Colonic mucosa (tissue), 4 donors: ENCODE data around the gene EPC2. TPM values are rescaled to one million over a fixed set of nuclear protein-coding genes. Genes with fewer than 3 reads are reported as not detected.

Experiments
- DNase-seq: peaks from one replicate; pipeline ENCODE4 v3.0.0-alpha.2; 2020
- H3K27ac ChIP-seq: fragments of 200-600 bp; one replicate; pipeline ENCODE4 v1.8.0; 2021
- H3K27me3 ChIP-seq: fragments of 200-600 bp; one replicate; pipeline ENCODE4 v1.8.0; 2021
- H3K36me3 ChIP-seq: fragments of 200-600 bp; one replicate; pipeline ENCODE4 v1.8.0; 2021
- H3K4me1 ChIP-seq: fragments of 200-600 bp; one replicate; pipeline ENCODE4 v1.8.0; 2021; ENCODE audit warnings: mild to moderate bottlenecking
- H3K4me3 ChIP-seq: fragments of 200-600 bp; one replicate; pipeline ENCODE4 v1.8.0; 2021
- H3K9ac ChIP-seq, 2 donors: one replicate each; pipeline ENCODE4 v1.7.0; 2013; ENCODE audit warnings: control low read depth in 2 of 2, low read depth in 2 of 2, low read length in 2 of 2
- H3K9me3 ChIP-seq: fragments of 200-600 bp; one replicate; pipeline ENCODE4 v1.8.0; 2021
- intact Hi-C: fragments of 100-400 bp; cut with DNase I; formaldehyde crosslinking; loops from one replicate; pipeline ENCODE4 v1.14.1; 2022
- total RNA-seq, 2 donors: library from RNA; stranded (reverse); fragmentation: NEBNext Ultra II Directional in 1 of 2; extraction: Animal tissue kit (Norgen Biotek cat#: 25700) in 1 of 2; gene quantifications; one replicate each; pipeline ENCODE4 v1.2.1, GENCODE V29; 2021
- TF ChIP-seq, protein P1 (sequence below): fragments of 200-600 bp; IDR thresholded peaks from one replicate; pipeline ENCODE4 v1.8.0; 2022; ENCODE audit warnings: antibody characterized with exemption, mild to moderate bottlenecking
- donor health status: healthy.
- donor health status: DM: no; HTN: no; CAD: no.
- donor health status: DM: no; HTN: no; CAD: no.

The EPC2 gene
- total RNA-seq, 2 donors from 2014 or later: 18.4 to 20.7 TPM

- Histone ChIP-seq H3K27me3 (no peaks in the 10 kb centered on the region), H3K9ac (no peak overlapping the region), H3K4me1 (no peaks in the 10 kb centered on the region), H3K27ac (no peak overlapping the region), H3K9me3 (no peaks in the 10 kb centered on the region), H3K4me3 (no peak overlapping the region), H3K36me3 (no peaks in the 10 kb centered on the region)
- intact Hi-C loops: no loop called here
- TF ChIP-seq, protein P1, sequence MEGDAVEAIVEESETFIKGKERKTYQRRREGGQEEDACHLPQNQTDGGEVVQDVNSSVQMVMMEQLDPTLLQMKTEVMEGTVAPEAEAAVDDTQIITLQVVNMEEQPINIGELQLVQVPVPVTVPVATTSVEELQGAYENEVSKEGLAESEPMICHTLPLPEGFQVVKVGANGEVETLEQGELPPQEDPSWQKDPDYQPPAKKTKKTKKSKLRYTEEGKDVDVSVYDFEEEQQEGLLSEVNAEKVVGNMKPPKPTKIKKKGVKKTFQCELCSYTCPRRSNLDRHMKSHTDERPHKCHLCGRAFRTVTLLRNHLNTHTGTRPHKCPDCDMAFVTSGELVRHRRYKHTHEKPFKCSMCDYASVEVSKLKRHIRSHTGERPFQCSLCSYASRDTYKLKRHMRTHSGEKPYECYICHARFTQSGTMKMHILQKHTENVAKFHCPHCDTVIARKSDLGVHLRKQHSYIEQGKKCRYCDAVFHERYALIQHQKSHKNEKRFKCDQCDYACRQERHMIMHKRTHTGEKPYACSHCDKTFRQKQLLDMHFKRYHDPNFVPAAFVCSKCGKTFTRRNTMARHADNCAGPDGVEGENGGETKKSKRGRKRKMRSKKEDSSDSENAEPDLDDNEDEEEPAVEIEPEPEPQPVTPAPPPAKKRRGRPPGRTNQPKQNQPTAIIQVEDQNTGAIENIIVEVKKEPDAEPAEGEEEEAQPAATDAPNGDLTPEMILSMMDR: no peak
- DNase-seq: no peak
These were observed 100.8 kb downstream of the EPC2 start for GRCh38 chr2:148745151-148745851.

DNA sequence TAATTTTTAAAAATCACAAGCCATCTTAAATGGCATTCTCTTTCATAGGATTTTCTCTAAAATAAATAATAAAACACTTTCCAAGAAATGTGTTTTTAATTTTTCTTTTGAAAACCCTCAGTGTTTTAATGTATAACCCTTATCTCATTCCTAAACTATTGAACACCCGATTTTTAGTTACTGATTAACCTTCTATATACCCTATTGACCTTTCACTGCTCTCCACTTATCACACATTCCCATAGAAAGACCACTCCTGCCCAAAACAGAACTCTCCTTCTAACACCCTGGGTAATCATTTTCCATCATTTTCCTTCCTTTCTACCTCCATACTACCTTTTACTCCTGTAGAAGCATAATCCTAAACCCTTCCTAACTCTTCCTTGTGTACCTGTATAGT is 102.4 kb downstream of the EPC2 start:
- intact Hi-C loops: no loop called here
- no peaks in the 10 kb centered on the region for H3K9me3 ChIP-seq
- no peak for DNase-seq
- no peaks in the 10 kb centered on the region for H3K27me3 ChIP-seq
- TF ChIP-seq, protein P1: no peak
- H3K9ac ChIP-seq: no peak overlapping the region
- no peaks in the 10 kb centered on the region for H3K4me1 ChIP-seq
- H3K36me3 ChIP-seq: no peaks in the 10 kb centered on the region
- no peak overlapping the region for H3K4me3 ChIP-seq
- no peak overlapping the region for H3K27ac ChIP-seq

GRCh38 chr2:148751907-148752306 is 107.4 kb downstream of the EPC2 start:
- Histone ChIP-seq H3K9me3 (no peaks in the 10 kb centered on the region), H3K9ac (no peak overlapping the region), H3K4me1 (no peaks in the 10 kb centered on the region), H3K4me3 (no peak overlapping the region), H3K27ac (no peak overlapping the region), H3K27me3 (no peaks in the 10 kb centered on the region), H3K36me3 (no peaks in the 10 kb centered on the region)
- intact Hi-C loops: no loop called here
- DNase-seq: no peak
- TF ChIP-seq, protein P1: no peak

GRCh38 chr2:148752977-148753376 is 108.4 kb downstream of the EPC2 start:
- Histone ChIP-seq H3K27ac (no peak overlapping the region), H3K9me3 (no peaks in the 10 kb centered on the region), H3K4me1 (no peaks in the 10 kb centered on the region), H3K36me3 (no peaks in the 10 kb centered on the region), H3K4me3 (no peak overlapping the region), H3K9ac (no peak overlapping the region), H3K27me3 (no peaks in the 10 kb centered on the region)
- TF ChIP-seq, protein P1: no peak
- DNase-seq: no peak
- intact Hi-C loops: no loop called here

DNA sequence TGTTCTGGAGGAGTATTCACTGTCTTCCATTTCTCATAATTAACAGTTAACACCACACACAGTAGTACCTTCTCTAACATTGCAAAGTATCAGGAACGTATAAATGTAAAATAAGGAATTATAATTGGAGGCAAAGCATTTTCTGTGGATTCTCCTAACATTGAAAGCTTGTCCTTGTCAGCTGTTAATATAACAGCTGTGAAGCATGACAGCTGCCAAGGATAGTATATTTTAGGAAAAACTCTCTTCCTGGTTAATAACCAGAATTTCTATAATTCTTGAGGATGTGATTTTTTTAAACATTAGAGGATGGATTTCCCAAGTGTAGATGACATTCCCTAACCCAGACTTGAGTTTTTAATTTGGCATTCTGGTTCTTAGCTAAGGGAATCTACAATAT is 110.3 kb downstream of the EPC2 start:
- Histone ChIP-seq H3K27me3 (no peaks in the 10 kb centered on the region), H3K27ac (no peak overlapping the region), H3K4me1 (no peaks in the 10 kb centered on the region), H3K9ac (no peak overlapping the region), H3K9me3 (no peaks in the 10 kb centered on the region), H3K36me3 (no peaks in the 10 kb centered on the region), H3K4me3 (no peak overlapping the region)
- intact Hi-C loops: no loop called here
- TF ChIP-seq, protein P1: no peak
- DNase-seq: no peak
